ENCODE measurements around the gene TAL1. TPM values are rescaled to one million over a fixed set of nuclear protein-coding genes. Genes with fewer than 3 reads are reported as not detected.

Gene TAL1
- total RNA-seq, 2 donors from 2014 or later, result 0.90 to 1.2 TPM

GRCh38 chr1:47213230-47213963, 18.6 kb downstream of the TAL1 start:
- intact Hi-C loops (cut with DNase I), result no loop called here
- DNase-seq, result no peak
- H3K4me1 ChIP-seq, result no peaks in the 10 kb centered on the region
- H3K9ac ChIP-seq (ENCODE audit: low read depth in 2 of 2, low read length in 2 of 2), result no peak overlapping the region
- H3K4me3 ChIP-seq, result no peak overlapping the region
- H3K36me3 ChIP-seq, result no peaks in the 10 kb centered on the region
- H3K27me3 ChIP-seq, result no peaks in the 10 kb centered on the region
- TF ChIP-seq CTCF (IDR thresholded peaks at IDR 0.05), result no peak
- H3K9me3 ChIP-seq, result no peaks in the 10 kb centered on the region
- no peak overlapping the region for H3K27ac ChIP-seq

- DNase-seq, result no peak
- no peaks in the 10 kb centered on the region for H3K36me3 ChIP-seq
- no peak overlapping the region for H3K27ac ChIP-seq
- H3K9me3 ChIP-seq, result no peaks in the 10 kb centered on the region
- H3K4me3 ChIP-seq, result no peak overlapping the region
- no peak overlapping the region for H3K9ac ChIP-seq (ENCODE audit: low read depth in 2 of 2, low read length in 2 of 2)
- H3K27me3 ChIP-seq, result no peaks in the 10 kb centered on the region
- no peak for TF ChIP-seq CTCF (IDR thresholded peaks at IDR 0.05)
- H3K4me1 ChIP-seq, result no peaks in the 10 kb centered on the region
- intact Hi-C loops (cut with DNase I), result no loop called here
Observed at GRCh38 chr1:47212636-47213229, 19.3 kb downstream of the TAL1 start.

- H3K9ac ChIP-seq (ENCODE audit: low read depth in 2 of 2, low read length in 2 of 2), result no peak overlapping the region
- no peak overlapping the region for H3K4me3 ChIP-seq
- peak; percentile 28 for DNase-seq
- no peaks in the 10 kb centered on the region for H3K4me1 ChIP-seq
- intact Hi-C loops (cut with DNase I), result no loop called here
- TF ChIP-seq CTCF (IDR thresholded peaks at IDR 0.05), result no peak
- H3K27me3 ChIP-seq, result no peaks in the 10 kb centered on the region
- H3K36me3 ChIP-seq, result no peaks in the 10 kb centered on the region
- no peaks in the 10 kb centered on the region for H3K9me3 ChIP-seq
- H3K27ac ChIP-seq, result no peak overlapping the region
Observed at GRCh38 chr1:47211796-47212269, 20.2 kb downstream of the TAL1 start.

GRCh38 chr1:47210666-47211065, 21.4 kb downstream of the TAL1 start:
- Histone ChIP-seq H3K36me3 (no peaks in the 10 kb centered on the region), H3K9me3 (no peaks in the 10 kb centered on the region), H3K4me3 (no peak overlapping the region), H3K9ac (ENCODE audit: low read depth in 2 of 2, low read length in 2 of 2) (no peak overlapping the region), H3K27me3 (no peaks in the 10 kb centered on the region), H3K4me1 (no peaks in the 10 kb centered on the region), H3K27ac (no peak overlapping the region)
- DNase-seq, result no peak
- intact Hi-C loops (cut with DNase I), result no loop called here
- no peak for TF ChIP-seq CTCF (IDR thresholded peaks at IDR 0.05)

GRCh38 chr1:47209725-47210325, 22.2 kb downstream of the TAL1 start:
- H3K27me3 ChIP-seq, result no peaks in the 10 kb centered on the region
- TF ChIP-seq CTCF (IDR thresholded peaks at IDR 0.05), result no peak
- H3K27ac ChIP-seq, result no peak overlapping the region
- DNase-seq, result no peak
- H3K9ac ChIP-seq (ENCODE audit: low read depth in 2 of 2, low read length in 2 of 2), result no peak overlapping the region
- no peaks in the 10 kb centered on the region for H3K9me3 ChIP-seq
- no peaks in the 10 kb centered on the region for H3K4me1 ChIP-seq
- H3K4me3 ChIP-seq, result no peak overlapping the region
- H3K36me3 ChIP-seq, result no peaks in the 10 kb centered on the region
- intact Hi-C loops (cut with DNase I), result no loop called here

Measured in colonic mucosa (tissue), 4 donors.